Trophoblast cell (in vitro differentiated cells and primary cell): ENCODE measurements around the gene PPP2R3B.

Experiments used
- DNase-seq, 2 donors: peaks; one replicate each; pipeline ENCODE4 v3.0.0-alpha.2; 2016
- H2AFZ ChIP-seq: 2 replicates; pipeline ENCODE4 v1.6.1; 2013; ENCODE audit warnings: low read length, moderate library complexity, mild to moderate bottlenecking; ENCODE audit not compliant: insufficient read depth, poor library complexity
- H2AK5ac ChIP-seq: 2 replicates; pipeline ENCODE4 v1.6.1; 2013; ENCODE audit warnings: mild to moderate bottlenecking, low read length
- H2BK120ac ChIP-seq: 2 replicates; pipeline ENCODE4 v1.6.1; 2013; ENCODE audit warnings: low read length, mild to moderate bottlenecking, moderate library complexity; ENCODE audit not compliant: insufficient read depth, poor library complexity
- H2BK12ac ChIP-seq: 2 replicates; pipeline ENCODE4 v1.6.1; 2013; ENCODE audit warnings: mild to moderate bottlenecking, low read length, moderate library complexity
- H2BK5ac ChIP-seq: 2 replicates; pipeline ENCODE4 v1.6.1; 2013; ENCODE audit warnings: low read length, low read depth, moderate library complexity, mild to moderate bottlenecking; ENCODE audit not compliant: poor library complexity
- H3K14ac ChIP-seq: 2 replicates; pipeline ENCODE4 v1.6.1; 2013; ENCODE audit warnings: mild to moderate bottlenecking, low read length
- H3K18ac ChIP-seq: 2 replicates; pipeline ENCODE4 v1.6.1; 2013; ENCODE audit warnings: mild to moderate bottlenecking, low read length
- H3K23ac ChIP-seq: 2 replicates; pipeline ENCODE4 v1.6.1; 2013; ENCODE audit warnings: low read length
- H3K27ac ChIP-seq: 2 replicates; pipeline ENCODE4 v1.5.1; 2013; ENCODE audit warnings: low read depth, mild to moderate bottlenecking, inconsistent platforms, low read length, moderate library complexity
- H3K27me3 ChIP-seq: 2 replicates; pipeline ENCODE4 v1.6.1; 2013; ENCODE audit warnings: inconsistent platforms, mild to moderate bottlenecking, low read length, moderate library complexity; ENCODE audit not compliant: insufficient read depth
- H3K36me3 ChIP-seq, 2 experiments: 1 replicate in 1 of 2; 2 replicates in 1 of 2; pipeline ENCODE4 v1.6.1; 2013; ENCODE audit warnings: low read length in 2 of 2, mild to moderate bottlenecking in 2 of 2, moderate library complexity in 1 of 2; ENCODE audit not compliant: insufficient read depth in 2 of 2, control insufficient read depth in 1 of 2
- H3K4ac ChIP-seq: 2 replicates; pipeline ENCODE4 v1.6.1; 2013; ENCODE audit warnings: low read depth, mild to moderate bottlenecking, low read length, moderate library complexity
- H3K4me1 ChIP-seq, 2 experiments: 1 replicate in 1 of 2; 2 replicates in 1 of 2; pipeline ENCODE4 v1.6.1; 2013; ENCODE audit warnings: low read length in 2 of 2, mild to moderate bottlenecking in 2 of 2, moderate library complexity in 1 of 2; ENCODE audit not compliant: insufficient read depth in 2 of 2, control insufficient read depth in 1 of 2
- H3K4me2 ChIP-seq: 2 replicates; pipeline ENCODE4 v1.6.1; 2013; ENCODE audit warnings: inconsistent platforms, mild to moderate bottlenecking, low read length, moderate library complexity
- H3K4me3 ChIP-seq: 2 replicates; pipeline ENCODE4 v1.5.1; 2013; ENCODE audit warnings: mild to moderate bottlenecking, low read depth, low read length, inconsistent platforms
- H3K79me1 ChIP-seq: one replicate; pipeline ENCODE4 v1.6.1; 2013; ENCODE audit warnings: low read length
- H3K79me2 ChIP-seq: 2 replicates; pipeline ENCODE4 v1.6.1; 2013; ENCODE audit warnings: low read length, mild to moderate bottlenecking; ENCODE audit not compliant: control insufficient read depth, insufficient read depth, poor library complexity
- H3K9ac ChIP-seq: 2 replicates; pipeline ENCODE4 v1.6.1; 2013; ENCODE audit warnings: mild to moderate bottlenecking, low read length
- H3K9me3 ChIP-seq: 2 replicates; pipeline ENCODE4 v1.6.1; 2013; ENCODE audit warnings: low read depth, mild to moderate bottlenecking, control low read depth, inconsistent platforms, low read length; ENCODE audit not compliant: insufficient read depth
- H4K12ac ChIP-seq: 2 replicates; pipeline ENCODE4 v1.6.1; 2013; ENCODE audit warnings: low read depth, mild to moderate bottlenecking, low read length, moderate library complexity
- H4K8ac ChIP-seq: 2 replicates; pipeline ENCODE4 v1.6.1; 2013; ENCODE audit warnings: low read depth, mild to moderate bottlenecking, low read length, moderate library complexity
- H4K91ac ChIP-seq: one replicate; pipeline ENCODE4 v1.6.1; 2013; ENCODE audit warnings: low read depth, mild to moderate bottlenecking, low read length, moderate library complexity
- WGBS: extraction: QIAGEN DNeasy Blood & Tissue Kit; methylation state at CpG from one replicate; pipeline ENCODE4 v1.1.7; 2013; ENCODE audit warnings: missing lambda C conversion rate; ENCODE audit not compliant: insufficient read length, insufficient coverage; ENCODE audit errors: extremely low coverage; 5-methylcytosine and 5-hydroxymethylcytosine counted together

The PPP2R3B gene

DNA sequence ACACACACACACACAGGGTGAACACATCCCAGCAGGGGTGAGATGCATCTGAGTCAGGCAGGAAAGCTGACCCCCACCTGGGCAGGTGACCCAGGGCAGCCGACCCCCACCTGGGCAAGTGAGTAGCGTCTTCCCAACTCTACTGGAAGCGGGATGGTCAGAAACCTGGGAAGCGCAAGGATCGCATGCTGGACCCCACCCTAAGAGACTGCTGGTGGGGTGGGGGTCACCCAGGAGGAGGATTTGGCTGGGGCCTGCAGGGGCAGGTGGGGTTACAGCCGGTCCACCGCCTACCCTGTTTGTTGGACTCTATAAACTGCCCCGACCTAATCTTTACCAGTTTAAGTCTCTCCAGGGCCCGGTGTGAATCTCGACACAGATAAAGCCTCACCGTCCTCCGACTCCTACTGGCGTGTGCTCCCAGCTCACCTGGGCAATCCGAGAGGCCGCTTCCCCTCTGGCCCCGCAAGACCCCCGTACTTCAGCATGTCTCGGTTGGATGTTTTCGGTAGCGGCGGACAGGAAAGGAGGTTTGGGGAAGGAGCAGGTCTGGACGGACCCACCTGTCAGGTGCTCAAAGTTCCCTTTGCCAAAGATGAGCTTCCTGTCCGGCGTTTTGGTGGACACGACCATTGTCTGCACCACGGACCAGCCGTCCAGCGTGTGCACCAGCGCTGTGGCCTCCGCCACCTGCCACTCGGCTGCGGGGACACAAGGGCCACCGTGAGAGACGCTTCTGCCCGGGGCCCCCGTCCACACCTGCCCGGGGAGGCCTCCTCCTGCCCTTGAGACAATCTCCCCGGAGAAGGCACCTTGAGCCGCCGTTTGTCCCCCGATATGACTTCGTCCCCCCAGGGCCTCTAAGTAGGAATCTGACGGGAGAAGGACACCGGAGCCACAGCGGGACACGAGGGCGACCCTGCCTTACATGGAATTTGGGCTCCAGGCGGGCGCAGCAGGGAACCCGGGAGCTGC is 70.1 kb downstream of the PPP2R3B start:
- H2BK12ac ChIP-seq, result no peak overlapping the region
- H3K27ac ChIP-seq, result no peak overlapping the region
- no peaks in the 10 kb centered on the region for H3K27me3 ChIP-seq
- no peak overlapping the region for H3K4me3 ChIP-seq
- DNase-seq, result no peak
- H3K4ac ChIP-seq, result no peak overlapping the region
- H3K9ac ChIP-seq, result no peak overlapping the region
- no peak overlapping the region for H4K91ac ChIP-seq
- H3K9me3 ChIP-seq, result peaks cover 10% of the 10 kb centered on the region
- peaks cover 15% of the 10 kb centered on the region for H3K79me1 ChIP-seq
- H3K4me2 ChIP-seq, result no peak overlapping the region
- WGBS, result no CpG with 5 or more reads among the region's 50 CpGs
- H3K18ac ChIP-seq, result no peak overlapping the region
- no peak overlapping the region for H2AFZ ChIP-seq
- peaks cover 18% of the 10 kb centered on the region for H3K79me2 ChIP-seq
- no peak overlapping the region for H2BK120ac ChIP-seq
- H3K14ac ChIP-seq, result no peak overlapping the region
- H3K4me1 ChIP-seq, result peaks cover 0 to 6% of the 10 kb centered on the region in 2 experiments
- no peak overlapping the region for H3K23ac ChIP-seq
- H2AK5ac ChIP-seq, result no peak overlapping the region
- no peak overlapping the region for H2BK5ac ChIP-seq
- H3K36me3 ChIP-seq, result peaks cover 46 to 47% of the 10 kb centered on the region in 2 experiments
- H4K12ac ChIP-seq, result no peak overlapping the region
- no peak overlapping the region for H4K8ac ChIP-seq

DNA sequence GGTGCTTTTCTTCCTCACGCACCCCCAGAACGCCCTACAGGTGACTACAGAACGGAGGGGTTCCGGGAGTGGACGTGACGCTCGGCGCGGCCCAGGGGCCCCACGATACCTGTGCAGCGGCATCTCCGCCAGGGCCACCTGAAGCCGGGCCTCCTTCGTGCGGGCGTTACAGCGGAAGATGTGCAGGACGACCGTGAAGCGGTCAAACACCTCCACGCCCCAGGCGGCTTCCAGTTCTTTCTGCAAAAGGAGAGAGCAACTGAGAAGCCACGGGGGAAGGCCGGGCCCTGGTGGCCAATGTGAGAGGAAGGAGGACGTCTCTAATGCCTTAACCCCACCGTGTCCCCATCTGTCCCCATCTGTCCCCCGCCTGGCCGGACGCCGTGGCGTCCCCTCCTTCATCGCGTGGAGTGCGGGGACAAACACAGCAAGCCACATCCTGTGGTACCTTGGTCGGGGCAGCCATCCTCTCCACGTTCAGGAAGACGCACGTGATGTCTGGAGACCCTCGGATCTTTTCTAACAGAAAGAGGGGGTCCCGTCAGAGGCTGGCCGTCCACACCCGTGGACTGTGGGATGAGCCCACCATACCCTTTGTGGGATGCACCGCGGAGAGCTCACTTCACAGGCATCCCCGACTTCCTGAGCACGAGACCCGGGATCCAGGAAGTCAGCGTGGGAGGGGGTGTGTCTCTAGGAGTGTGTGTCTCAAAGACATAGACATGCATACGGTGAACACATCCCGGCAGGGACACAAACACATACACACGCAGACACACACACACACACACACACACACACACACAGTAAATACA is 71.7 kb downstream of the PPP2R3B start:
- H2AFZ ChIP-seq, result no peak overlapping the region
- H3K18ac ChIP-seq, result no peak overlapping the region
- no peak overlapping the region for H3K14ac ChIP-seq
- H3K9ac ChIP-seq, result no peak overlapping the region
- H3K79me1 ChIP-seq, result peaks cover 13% of the 10 kb centered on the region
- H2BK5ac ChIP-seq, result no peak overlapping the region
- H2BK12ac ChIP-seq, result no peak overlapping the region
- no peak overlapping the region for H2BK120ac ChIP-seq
- H4K8ac ChIP-seq, result no peak overlapping the region
- no peaks in the 10 kb centered on the region for H3K27me3 ChIP-seq
- no CpG with 5 or more reads among the region's 51 CpGs for WGBS
- H3K4me1 ChIP-seq, result no peaks in the 10 kb centered on the region
- no peak overlapping the region for H3K4me3 ChIP-seq
- H4K12ac ChIP-seq, result no peak overlapping the region
- peaks cover 59 to 60% of the 10 kb centered on the region in 2 experiments for H3K36me3 ChIP-seq
- no peak overlapping the region for H3K23ac ChIP-seq
- peaks cover 10% of the 10 kb centered on the region for H3K9me3 ChIP-seq
- H3K4me2 ChIP-seq, result no peak overlapping the region
- no peak for DNase-seq
- H3K79me2 ChIP-seq, result peaks cover 12% of the 10 kb centered on the region
- H2AK5ac ChIP-seq, result no peak overlapping the region
- H4K91ac ChIP-seq, result no peak overlapping the region
- H3K4ac ChIP-seq, result no peak overlapping the region
- no peak overlapping the region for H3K27ac ChIP-seq

DNA sequence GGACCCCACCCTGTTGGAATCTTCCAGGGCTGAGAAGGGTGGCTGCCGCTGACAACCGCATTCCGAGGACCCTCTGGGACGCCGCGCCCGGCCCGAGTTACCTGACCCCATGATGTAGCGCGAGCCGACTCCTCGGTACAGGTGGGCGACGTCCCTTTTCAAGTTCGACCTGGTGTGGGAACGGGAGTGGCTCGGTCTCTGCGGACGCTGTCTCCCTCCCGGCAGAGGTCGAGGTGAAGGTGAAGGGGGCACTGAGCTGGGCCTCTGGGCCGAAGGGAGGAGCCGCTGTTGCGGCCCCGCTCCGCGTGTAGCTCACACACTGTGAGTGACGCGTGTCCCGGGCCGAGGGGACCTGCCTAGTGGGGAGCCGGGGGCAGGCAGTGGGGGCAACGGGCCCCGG is 72.7 kb downstream of the PPP2R3B start:
- Histone ChIP-seq H3K4me3 (no peak overlapping the region), H3K9me3 (peaks cover 10% of the 10 kb centered on the region), H3K79me1 (peaks cover 3% of the 10 kb centered on the region), H2AK5ac (no peak overlapping the region), H4K91ac (no peak overlapping the region), H3K36me3 (peaks cover 59 to 63% of the 10 kb centered on the region in 2 experiments), H2BK12ac (no peak overlapping the region), H3K27ac (no peak overlapping the region), H4K12ac (no peak overlapping the region), H2BK5ac (no peak overlapping the region), H3K79me2 (peaks cover 3% of the 10 kb centered on the region), H2BK120ac (no peak overlapping the region), H2AFZ (no peak overlapping the region), H3K4ac (no peak overlapping the region), H3K27me3 (no peaks in the 10 kb centered on the region), H3K14ac (no peak overlapping the region), H4K8ac (no peak overlapping the region), H3K18ac (no peak overlapping the region), H3K4me1 (no peaks in the 10 kb centered on the region), H3K4me2 (no peak overlapping the region), H3K23ac (no peak overlapping the region), H3K9ac (no peak overlapping the region)
- WGBS, result no CpG with 5 or more reads among the region's 34 CpGs
- DNase-seq, result no peak

DNA sequence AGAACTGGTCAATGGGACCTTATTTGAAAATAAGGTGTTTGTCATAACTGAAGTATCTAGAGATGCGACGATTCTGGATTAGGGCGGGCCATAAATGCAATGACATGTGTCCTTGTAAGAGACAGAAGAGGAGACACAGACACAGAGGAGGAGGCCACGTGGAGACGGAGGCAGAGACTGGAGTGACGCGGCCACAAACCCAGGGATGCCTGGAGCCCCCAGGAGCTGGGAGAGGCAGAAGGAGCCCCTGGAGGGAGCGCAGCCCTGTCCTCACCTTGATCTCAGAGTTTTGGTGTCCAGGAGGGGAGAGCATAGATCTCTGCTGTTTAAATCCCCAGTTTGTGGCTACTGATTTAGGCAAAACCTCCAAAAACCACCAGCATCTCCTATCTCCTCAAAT is 73.2 kb downstream of the PPP2R3B start:
- peaks cover 2% of the 10 kb centered on the region for H3K79me2 ChIP-seq
- H2AFZ ChIP-seq, result no peak overlapping the region
- no peak overlapping the region for H4K12ac ChIP-seq
- no CpG with 5 or more reads among the region's 8 CpGs for WGBS
- no peak overlapping the region for H3K4me2 ChIP-seq
- H3K36me3 ChIP-seq, result peaks cover 59 to 66% of the 10 kb centered on the region in 2 experiments
- H3K4me1 ChIP-seq, result no peaks in the 10 kb centered on the region
- no peak overlapping the region for H2BK120ac ChIP-seq
- no peak overlapping the region for H3K4ac ChIP-seq
- H2AK5ac ChIP-seq, result no peak overlapping the region
- no peak overlapping the region for H3K14ac ChIP-seq
- no peak overlapping the region for H3K18ac ChIP-seq
- peaks cover 3% of the 10 kb centered on the region for H3K79me1 ChIP-seq
- no peak overlapping the region for H3K23ac ChIP-seq
- no peak overlapping the region for H3K27ac ChIP-seq
- H3K9me3 ChIP-seq, result peaks cover 10% of the 10 kb centered on the region
- no peak overlapping the region for H4K91ac ChIP-seq
- H2BK12ac ChIP-seq, result no peak overlapping the region
- no peak overlapping the region for H3K4me3 ChIP-seq
- no peak for DNase-seq
- no peak overlapping the region for H4K8ac ChIP-seq
- no peak overlapping the region for H3K9ac ChIP-seq
- no peaks in the 10 kb centered on the region for H3K27me3 ChIP-seq
- H2BK5ac ChIP-seq, result no peak overlapping the region
